BE2C (cell line): ENCODE results near the gene SNTG2.

Source experiments
- DNase-seq: peaks from one replicate; pipeline ENCODE4 v3.0.0-alpha.2; 2020
- H3K27me3 ChIP-seq: fragments of 250-450 bp; sonication (Bioruptor Pico); 2 replicates; pipeline ENCODE4 v1.5.1; 2020; ENCODE audit warnings: mild to moderate bottlenecking
- H3K36me3 ChIP-seq: fragments of 250-450 bp; sonication (Bioruptor Pico); 2 replicates; pipeline ENCODE4 v1.5.1; 2020; ENCODE audit warnings: mild to moderate bottlenecking
- H3K4me1 ChIP-seq: fragments of 250-450 bp; sonication (Bioruptor Pico); 2 replicates; pipeline ENCODE4 v1.5.1; 2020
- H3K4me3 ChIP-seq: 2 replicates; pipeline ENCODE4 v1.5.1; 2011; ENCODE audit warnings: low read depth, low read length
- H3K9me3 ChIP-seq: fragments of 250-450 bp; sonication (Bioruptor Pico); 2 replicates; pipeline ENCODE4 v1.5.1; 2020
- TF ChIP-seq, protein P1 (sequence below): IDR thresholded peaks from 2 replicates; pipeline ENCODE4 v1.5.1; 2012; ENCODE audit warnings: mild to moderate bottlenecking, low read depth, low read length

The SNTG2 gene

GRCh38 chr2:1070601-1071000, 120.0 kb downstream of the SNTG2 start:
- TF ChIP-seq, protein P1, sequence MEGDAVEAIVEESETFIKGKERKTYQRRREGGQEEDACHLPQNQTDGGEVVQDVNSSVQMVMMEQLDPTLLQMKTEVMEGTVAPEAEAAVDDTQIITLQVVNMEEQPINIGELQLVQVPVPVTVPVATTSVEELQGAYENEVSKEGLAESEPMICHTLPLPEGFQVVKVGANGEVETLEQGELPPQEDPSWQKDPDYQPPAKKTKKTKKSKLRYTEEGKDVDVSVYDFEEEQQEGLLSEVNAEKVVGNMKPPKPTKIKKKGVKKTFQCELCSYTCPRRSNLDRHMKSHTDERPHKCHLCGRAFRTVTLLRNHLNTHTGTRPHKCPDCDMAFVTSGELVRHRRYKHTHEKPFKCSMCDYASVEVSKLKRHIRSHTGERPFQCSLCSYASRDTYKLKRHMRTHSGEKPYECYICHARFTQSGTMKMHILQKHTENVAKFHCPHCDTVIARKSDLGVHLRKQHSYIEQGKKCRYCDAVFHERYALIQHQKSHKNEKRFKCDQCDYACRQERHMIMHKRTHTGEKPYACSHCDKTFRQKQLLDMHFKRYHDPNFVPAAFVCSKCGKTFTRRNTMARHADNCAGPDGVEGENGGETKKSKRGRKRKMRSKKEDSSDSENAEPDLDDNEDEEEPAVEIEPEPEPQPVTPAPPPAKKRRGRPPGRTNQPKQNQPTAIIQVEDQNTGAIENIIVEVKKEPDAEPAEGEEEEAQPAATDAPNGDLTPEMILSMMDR: peak; percentile 56
- DNase-seq: peak; percentile 58
- Histone ChIP-seq H3K36me3 (no peaks in the 10 kb centered on the region), H3K9me3 (no peaks in the 10 kb centered on the region), H3K4me3 (peak overlapping the region; percentile 27; the same call in 1 of the 2 replicates), H3K4me1 (no peaks in the 10 kb centered on the region), H3K27me3 (no peaks in the 10 kb centered on the region)

DNA sequence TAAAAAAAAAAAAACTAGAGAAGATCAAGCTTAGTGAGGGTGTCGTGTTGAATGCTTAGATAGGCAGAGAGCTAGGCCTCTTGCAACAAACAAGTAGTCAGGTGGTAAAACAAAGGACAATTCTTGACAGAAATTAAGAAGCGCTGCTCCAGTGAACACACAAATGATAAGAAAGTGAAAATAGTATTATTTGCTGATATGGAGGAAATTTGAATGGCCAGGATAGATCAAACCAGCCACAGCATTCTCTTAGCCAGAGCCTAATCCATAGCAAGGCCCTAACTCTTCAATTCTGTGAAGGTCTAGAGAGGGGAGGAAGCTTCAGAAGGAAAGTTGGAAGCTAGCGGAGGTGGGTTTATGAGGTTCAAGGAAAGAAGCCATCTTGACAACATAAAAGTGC, 121.0 kb downstream of the SNTG2 start:
- Histone ChIP-seq H3K9me3 (no peaks in the 10 kb centered on the region), H3K36me3 (no peaks in the 10 kb centered on the region), H3K4me1 (no peaks in the 10 kb centered on the region), H3K4me3 (no peak overlapping the region), H3K27me3 (no peaks in the 10 kb centered on the region)
- DNase-seq: no peak
- TF ChIP-seq, protein P1: no peak

GRCh38 chr2:1072250-1072649, 121.6 kb downstream of the SNTG2 start:
- no peak overlapping the region for H3K4me3 ChIP-seq
- no peaks in the 10 kb centered on the region for H3K4me1 ChIP-seq
- TF ChIP-seq, protein P1: no peak
- H3K36me3 ChIP-seq: no peaks in the 10 kb centered on the region
- no peak for DNase-seq
- no peaks in the 10 kb centered on the region for H3K9me3 ChIP-seq
- H3K27me3 ChIP-seq: no peaks in the 10 kb centered on the region

DNA sequence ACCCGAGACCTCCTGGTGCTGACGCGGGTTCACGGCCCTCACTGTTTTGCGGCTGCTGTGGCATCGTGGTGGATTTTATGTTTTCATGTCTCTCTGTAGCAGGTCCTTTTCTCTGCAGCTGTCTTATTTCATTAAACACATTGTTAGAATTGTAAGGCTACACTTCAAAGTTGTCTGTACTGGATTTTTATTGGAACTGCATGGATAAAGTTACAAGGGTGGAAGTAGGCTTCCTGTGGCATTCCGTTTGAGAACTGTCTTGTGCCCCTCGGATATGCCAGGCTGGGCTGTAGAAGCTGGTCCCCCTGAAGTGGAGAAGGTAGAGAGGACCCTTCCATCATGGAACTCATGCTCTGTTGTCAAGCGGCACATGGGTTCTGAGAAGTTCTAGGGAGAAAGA, 127.3 kb downstream of the SNTG2 start:
- H3K4me3 ChIP-seq: no peak overlapping the region
- no peaks in the 10 kb centered on the region for H3K27me3 ChIP-seq
- DNase-seq: no peak
- TF ChIP-seq, protein P1: no peak
- H3K36me3 ChIP-seq: no peaks in the 10 kb centered on the region
- H3K4me1 ChIP-seq: no peaks in the 10 kb centered on the region
- no peaks in the 10 kb centered on the region for H3K9me3 ChIP-seq

GRCh38 chr2:1078326-1078725, 127.7 kb downstream of the SNTG2 start:
- Histone ChIP-seq H3K4me1 (no peaks in the 10 kb centered on the region), H3K9me3 (no peaks in the 10 kb centered on the region), H3K4me3 (no peak overlapping the region), H3K27me3 (no peaks in the 10 kb centered on the region), H3K36me3 (no peaks in the 10 kb centered on the region)
- TF ChIP-seq, protein P1: no peak
- no peak for DNase-seq

DNA sequence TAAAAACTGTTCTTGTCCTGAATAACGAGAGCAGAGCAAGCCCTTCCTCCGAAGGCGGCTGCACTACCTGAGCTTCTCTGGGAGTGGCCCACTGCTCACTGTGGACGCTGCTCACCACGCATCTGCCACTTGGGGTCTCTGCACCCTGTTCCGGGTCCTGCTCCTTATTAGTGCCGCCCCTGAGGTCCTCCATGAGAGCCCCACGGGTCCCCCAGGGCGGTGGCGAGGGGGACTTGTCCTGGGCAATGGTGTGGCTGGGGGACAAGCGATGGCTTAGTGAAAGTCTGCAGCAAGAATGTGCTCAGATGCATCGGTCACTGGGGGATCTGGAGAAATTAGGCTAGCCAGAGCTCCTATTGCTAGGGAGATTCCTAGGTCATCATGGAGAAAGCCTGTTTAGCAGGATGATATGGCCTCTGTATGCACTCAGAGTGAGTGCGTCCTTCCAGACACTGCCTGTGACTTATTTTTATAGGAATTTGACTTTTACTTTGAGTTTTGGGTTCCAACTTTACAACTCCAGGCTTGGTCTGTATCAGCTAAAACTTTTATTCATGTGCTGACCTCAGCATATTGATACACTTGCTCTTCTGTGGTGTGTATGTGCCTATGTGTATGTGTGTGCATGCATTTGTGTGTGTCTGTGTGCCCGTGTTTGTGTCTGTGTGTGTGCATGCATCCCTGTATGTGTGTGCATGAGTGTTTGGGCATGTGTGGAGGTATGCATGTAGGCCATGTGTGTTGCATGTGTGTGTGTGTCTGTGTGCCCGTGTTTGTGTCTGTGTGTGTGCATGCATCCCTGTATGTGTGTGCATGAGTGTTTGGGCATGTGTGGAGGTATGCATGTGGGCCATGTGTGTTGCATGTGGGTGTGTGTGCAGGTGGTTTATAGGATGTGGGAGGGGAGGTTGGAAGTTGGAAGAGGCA, 129.5 kb downstream of the SNTG2 start:
- no peak overlapping the region for H3K4me3 ChIP-seq
- no peaks in the 10 kb centered on the region for H3K36me3 ChIP-seq
- TF ChIP-seq, protein P1: no peak
- H3K9me3 ChIP-seq: no peaks in the 10 kb centered on the region
- H3K4me1 ChIP-seq: no peaks in the 10 kb centered on the region
- no peak for DNase-seq
- no peaks in the 10 kb centered on the region for H3K27me3 ChIP-seq
